SK-N-SH treated with all-trans-retinoic acid at 6 μM for 48 hours (cell line): ENCODE results near the gene CLEC16A.

Source experiments
- ARNTL ChIP-seq: fragments of 450-650 bp; formaldehyde crosslinking; IDR thresholded peaks from 2 replicates; pipeline ENCODE4 v1.5.0; 2020; ENCODE audit warnings: low read depth, mild to moderate bottlenecking, moderate library complexity, borderline replicate concordance
- CSDC2 ChIP-seq: fragments of 250-450 bp; sonication (Bioruptor Pico); IDR thresholded peaks from 2 replicates; pipeline ENCODE4 v1.5.0; 2020; ENCODE audit warnings: mild to moderate bottlenecking, moderate library complexity
- CSRNP3 ChIP-seq: fragments of 250-450 bp; sonication (Bioruptor Pico); IDR thresholded peaks from 2 replicates; pipeline ENCODE4 v1.5.1; 2021; ENCODE audit warnings: mild to moderate bottlenecking, moderate library complexity
- ESRRG ChIP-seq: fragments of 250-450 bp; sonication (Bioruptor Pico); IDR thresholded peaks from 2 replicates; pipeline ENCODE4 v1.6.1; 2021; ENCODE audit warnings: mild to moderate bottlenecking
- GLIS3 ChIP-seq: fragments of 250-450 bp; sonication (Bioruptor Pico); IDR thresholded peaks from 2 replicates; pipeline ENCODE4 v1.5.0; 2020; ENCODE audit warnings: mild to moderate bottlenecking, moderate library complexity
- ISL1 ChIP-seq: fragments of 250-450 bp; sonication (Bioruptor Pico); IDR thresholded peaks from 2 replicates; pipeline ENCODE4 v2.1.2; 2022; ENCODE audit warnings: mild to moderate bottlenecking, moderate library complexity
- PATZ1 ChIP-seq: fragments of 250-450 bp; sonication (Bioruptor Pico); IDR thresholded peaks from 2 replicates; pipeline ENCODE4 v1.8.0; 2020; ENCODE audit warnings: mild to moderate bottlenecking, moderate library complexity, borderline replicate concordance
- SNAI2 ChIP-seq: fragments of 250-450 bp; sonication (Bioruptor Pico); IDR thresholded peaks from 2 replicates; pipeline ENCODE4 v1.5.0; 2020; ENCODE audit warnings: mild to moderate bottlenecking, moderate library complexity
- ZFP3 ChIP-seq: fragments of 250-450 bp; sonication (Bioruptor Pico); IDR thresholded peaks from 2 replicates; pipeline ENCODE4 v1.5.0; 2020; ENCODE audit warnings: mild to moderate bottlenecking, moderate library complexity
- ZNF565 ChIP-seq: fragments of 450-650 bp; formaldehyde crosslinking; conservative IDR thresholded peaks from 2 replicates; pipeline ENCODE4 v1.5.0; 2020; ENCODE audit warnings: low read depth, mild to moderate bottlenecking, moderate library complexity
- ZNF8 ChIP-seq: fragments of 450-650 bp; formaldehyde crosslinking; IDR thresholded peaks from 2 replicates; pipeline ENCODE4 v1.5.0; 2020; ENCODE audit warnings: mild to moderate bottlenecking, moderate library complexity

- no peak for TF ChIP-seq ISL1 (CRISPR knock-in tag)
- no peak for TF ChIP-seq ESRRG (CRISPR knock-in tag)
- TF ChIP-seq CSDC2 (CRISPR knock-in tag): no peak
- TF ChIP-seq GLIS3 (CRISPR knock-in tag): no peak
- no peak for TF ChIP-seq CSRNP3 (CRISPR knock-in tag)
- no peak for TF ChIP-seq PATZ1 (CRISPR knock-in tag)
- no peak for TF ChIP-seq ZNF8 (CRISPR knock-in tag)
- no peak for TF ChIP-seq ARNTL (CRISPR knock-in tag)
- no peak for TF ChIP-seq ZFP3 (CRISPR knock-in tag)
- TF ChIP-seq SNAI2 (CRISPR knock-in tag): no peak
- TF ChIP-seq ZNF565: no peak
Measured at GRCh38 chr16:11117576-11118211, 173.3 kb downstream of the CLEC16A start.
